HK-2 (cell line): ENCODE results near the gene PALLD.
A peak's percentile ranks its signal among the peaks of the same experiment; 100 is the strongest.

ENCODE experiments used
- DNase-seq: peaks from one replicate; pipeline ENCODE4 v3.0.0-alpha.2; 2018; ENCODE audit not compliant: unreplicated experiment

Gene PALLD

DNA sequence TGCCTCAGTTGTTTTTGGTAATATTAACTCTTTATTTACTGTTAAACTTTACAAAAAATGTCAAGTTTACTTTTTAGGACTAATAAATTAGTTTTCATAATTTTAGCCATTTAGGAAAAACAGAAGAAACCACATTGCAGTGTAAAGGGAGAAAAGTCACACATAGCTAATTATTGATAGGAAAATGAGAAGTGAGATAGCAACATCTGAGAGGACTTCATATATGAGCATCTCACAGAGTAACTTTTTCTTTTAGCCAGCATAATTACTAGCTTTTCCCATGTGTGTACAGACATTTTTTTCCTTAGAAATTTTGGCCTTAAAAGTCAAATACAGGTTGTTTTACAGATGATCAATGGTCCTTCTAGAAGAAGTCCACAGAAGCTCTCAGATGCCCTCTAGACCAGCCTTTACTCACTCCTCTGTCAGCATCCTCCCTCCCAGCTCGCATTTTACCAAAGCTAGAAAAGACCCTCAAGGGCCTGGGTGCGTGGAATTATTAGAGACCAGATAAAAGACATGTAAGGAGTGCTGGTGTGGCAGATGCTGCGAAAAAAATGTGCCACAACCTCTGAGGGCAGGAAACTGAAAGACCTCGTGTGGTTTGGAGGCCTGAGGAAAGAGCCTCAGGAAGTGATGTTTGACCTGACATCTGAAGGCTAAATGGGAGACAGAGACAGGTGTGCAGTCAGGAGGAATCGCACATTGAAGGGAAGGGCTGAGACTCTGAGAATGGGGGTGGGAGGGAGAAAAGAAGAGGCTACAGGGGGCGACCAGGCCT lies 356.3 kb downstream of the PALLD start:
- DNase-seq, result no peak

DNA sequence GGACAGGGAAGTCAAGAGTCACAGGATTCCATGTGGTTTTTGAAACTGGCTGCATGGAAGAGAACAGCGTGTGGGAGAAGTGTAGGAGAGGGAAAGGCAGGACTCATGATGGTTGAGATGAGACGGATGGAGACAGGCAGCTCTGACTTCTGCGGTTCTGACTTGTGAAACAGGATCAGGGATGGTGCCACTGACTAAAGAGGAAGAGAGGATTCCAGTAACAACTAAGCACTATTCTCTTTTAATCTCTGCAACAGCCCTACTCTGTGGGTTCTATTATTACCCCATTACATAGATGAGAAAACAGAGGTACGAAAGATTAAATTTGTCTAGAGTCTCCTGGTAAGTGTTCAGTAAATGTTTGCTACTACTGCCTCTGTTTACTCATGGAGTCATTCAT lies 356.9 kb downstream of the PALLD start:
- no peak for DNase-seq

DNA sequence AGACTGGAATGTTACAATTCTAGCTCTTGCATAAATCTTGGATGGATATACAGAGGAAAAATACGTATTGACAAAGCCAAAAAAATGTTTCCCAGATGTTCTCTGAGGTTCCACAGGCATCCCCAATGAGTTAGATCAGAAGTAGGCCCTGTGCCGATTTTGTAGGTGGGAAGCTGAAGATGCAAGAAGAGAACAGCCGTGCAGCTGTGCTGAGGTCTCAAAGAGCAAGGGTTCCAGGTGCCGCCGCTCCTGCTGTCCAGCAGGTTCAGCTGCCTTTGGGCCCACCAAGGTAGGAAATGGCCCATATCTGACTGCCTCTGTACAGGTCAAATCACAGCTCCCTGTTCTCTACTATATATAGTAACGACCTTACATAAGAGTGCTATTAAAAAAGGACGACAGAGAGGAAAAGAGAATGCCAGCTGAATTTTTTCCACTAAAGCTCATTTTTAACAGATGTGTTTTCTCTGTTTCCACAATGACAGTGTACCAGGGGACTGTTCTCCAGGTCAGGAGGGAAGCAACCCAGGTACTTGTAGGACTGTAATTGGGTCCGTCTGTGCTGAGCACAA lies 357.6 kb downstream of the PALLD start:
- DNase-seq, result no peak

DNA sequence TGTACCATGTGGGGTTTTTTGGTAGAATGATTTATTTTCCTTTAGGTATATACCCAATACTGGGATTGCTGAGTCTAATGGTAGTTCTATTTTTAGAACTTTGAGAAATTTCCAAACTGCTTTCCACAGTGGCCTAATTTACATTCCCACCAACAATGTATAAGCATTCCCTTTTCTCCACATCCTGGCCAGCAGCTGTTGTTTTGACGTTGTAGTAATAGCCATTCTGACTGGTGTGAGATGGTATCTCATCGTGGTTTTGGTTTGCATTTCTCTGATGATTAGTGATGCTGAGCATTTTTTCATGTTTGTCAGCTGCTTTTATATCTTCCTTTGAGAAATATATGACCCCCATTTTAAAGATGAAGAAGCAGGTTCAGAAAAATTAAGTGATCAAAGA lies 359.5 kb downstream of the PALLD start:
- DNase-seq, result no peak

DNA sequence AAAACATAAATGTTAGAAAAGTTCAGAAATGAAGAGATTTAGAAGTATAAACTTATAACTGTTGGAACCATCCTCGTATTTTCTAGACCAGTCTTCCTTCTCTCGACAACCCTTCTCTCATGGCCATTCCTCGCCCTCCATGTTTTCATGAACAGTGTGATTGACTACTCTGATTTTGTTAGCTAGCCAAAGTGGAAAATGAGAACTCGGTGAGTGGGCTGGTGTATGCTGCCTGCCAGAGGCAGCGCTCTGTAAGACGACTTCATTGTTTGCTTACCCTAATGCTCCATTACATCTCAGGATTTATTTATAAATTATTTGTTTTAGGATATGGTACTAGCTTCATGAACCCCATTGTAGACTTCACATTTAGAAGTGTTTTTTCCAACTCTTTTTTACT lies 360.2 kb downstream of the PALLD start:
- DNase-seq, result no peak

DNA sequence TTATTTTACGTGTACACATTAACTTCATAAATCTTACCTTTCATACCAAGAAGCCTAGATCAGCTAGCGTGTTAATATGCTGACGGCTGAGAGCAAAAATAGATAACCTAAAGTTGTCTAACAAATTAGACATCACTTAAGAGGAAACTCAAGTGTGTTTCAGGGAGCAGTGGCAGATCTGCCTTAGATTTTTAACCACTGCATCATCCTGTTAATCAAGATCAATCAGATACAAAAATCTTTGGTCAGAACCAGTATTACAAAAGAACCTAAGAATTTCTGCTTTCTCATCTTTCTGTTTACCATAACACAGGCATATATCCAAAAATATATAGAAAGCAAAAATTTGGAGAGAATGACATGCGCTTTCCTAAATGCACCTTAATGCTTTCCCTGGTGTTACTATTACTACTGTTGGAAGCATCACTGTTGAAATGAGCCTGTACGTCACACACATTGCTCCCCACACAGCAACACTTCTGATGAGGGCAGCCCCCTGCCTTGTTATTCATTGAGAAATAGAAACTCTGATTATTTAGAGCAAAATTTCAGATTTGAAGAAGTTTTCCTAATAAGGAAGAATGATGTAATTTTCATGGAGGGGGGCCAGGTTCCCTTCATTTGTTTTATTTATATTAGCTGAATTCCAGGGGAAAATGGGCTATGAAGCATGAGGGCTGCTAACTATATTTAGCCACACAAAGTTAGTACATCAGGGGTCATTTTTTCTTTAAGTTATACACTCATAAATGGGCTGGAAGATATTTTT lies 360.9 kb downstream of the PALLD start:
- DNase-seq, result no peak

DNA sequence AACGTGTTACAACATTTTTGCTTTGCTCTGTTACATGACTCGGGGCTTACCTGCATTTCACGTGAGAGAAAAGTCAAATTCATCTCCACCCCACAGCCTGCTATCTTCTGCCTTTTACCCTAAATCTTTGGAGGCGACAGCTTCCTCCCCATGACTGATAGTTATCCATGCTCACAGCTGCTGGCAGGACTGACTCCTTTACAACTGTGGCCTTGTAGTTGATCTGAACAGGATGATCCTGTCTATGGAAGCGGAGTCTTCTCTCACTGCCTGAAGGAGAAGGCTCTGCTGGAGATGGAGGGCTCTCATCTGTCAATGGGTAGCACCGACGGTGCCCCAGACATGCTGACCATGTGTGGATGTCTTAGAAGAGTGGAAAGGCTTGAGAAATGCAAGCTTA lies 362.2 kb downstream of the PALLD start:
- no peak for DNase-seq

DNA sequence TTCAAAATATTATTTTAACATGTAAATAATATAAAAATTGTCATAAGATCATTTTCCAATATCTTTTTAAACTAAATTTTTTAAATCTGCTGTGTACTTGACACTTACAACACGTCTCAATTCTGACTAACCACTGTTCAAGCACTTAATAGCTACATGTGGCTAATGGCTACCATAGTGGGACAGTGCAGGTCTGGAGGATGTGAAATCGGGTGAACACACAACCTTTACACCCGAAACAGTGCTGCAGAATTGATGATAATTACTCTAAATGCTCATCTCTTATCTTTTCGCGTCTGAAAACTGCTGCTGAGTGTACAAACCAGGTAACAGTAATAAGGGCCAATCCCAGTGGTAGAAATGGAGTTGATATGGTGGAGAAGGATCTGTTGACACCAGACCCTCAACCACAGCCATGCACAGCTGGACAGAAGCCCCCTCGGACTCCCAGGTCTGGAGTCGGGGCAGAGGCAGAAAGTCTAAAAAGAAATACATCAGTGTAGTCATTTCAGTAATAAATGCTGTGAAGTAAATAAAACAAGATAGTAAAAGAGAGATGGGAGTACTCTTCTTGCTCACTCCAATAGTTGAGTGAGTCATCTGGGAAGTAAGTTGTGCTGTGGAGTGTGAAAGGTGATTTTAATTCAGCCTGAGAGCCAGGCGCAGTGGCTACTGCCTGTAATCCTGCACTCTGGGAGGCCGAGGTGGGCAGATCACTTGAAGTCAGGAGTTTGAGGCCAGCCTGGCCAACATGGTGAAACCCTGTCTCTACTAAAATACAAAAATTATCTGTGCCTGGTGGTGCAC lies 363.2 kb downstream of the PALLD start:
- DNase-seq, result peak; percentile 32

DNA sequence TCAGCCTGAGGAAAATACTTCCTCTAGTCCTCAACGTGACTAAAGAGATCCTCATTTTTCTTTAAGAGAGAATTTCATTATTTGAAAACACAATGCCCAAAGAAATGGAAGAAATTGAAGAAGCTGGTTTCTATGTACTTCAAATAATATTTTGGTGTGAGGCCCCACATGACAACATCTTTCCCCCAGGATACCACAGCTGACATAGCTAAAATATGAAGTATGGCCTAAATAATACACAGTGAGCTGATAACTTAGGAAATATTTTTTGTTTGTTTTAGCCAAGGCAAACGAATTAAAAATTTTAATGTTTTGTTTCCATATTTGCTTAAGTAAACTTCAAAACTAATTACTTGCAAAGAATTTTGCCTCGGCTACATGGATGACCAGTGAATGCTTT lies 364.0 kb downstream of the PALLD start:
- no peak for DNase-seq

DNA sequence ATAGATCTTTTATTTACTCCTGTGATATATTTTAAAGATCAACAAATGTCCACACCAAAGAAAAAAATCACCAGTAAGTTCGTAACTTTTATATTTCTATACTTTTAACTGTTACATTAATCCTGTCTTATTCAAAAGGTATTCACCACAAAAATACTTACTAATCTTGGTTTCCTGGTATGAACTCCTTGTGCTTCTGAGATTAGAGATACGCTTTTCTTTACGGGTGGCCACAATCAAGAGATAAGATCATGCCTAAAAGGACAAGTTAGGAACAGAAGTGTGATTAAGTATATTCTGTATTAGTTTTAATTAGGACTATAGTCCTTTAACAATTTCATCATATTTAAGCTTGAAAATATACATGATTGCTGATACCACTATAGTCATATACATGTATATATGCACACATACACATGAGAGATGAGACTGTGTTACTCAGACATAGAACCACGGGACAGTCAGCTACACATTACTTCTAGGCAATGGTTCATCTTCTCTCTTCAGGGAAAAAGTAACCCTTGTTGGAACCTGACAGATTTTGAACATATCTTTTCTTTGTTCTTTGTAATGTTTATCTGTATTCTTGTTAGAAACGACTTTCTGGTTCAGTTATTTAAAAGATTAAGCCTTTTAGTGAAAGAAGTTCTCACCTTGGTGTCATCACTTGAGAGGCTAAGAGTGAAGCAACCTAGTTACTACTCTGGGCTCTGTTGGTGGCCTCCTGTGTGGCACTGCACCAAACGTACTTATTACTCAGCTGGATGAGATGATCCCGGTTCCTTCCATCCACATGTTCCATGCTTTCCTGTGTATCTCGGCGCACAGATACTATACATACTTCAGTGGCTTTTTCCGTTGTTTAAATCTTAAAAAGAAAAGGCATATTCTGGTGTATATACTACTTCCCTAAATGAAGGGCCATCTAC lies 367.1 kb downstream of the PALLD start:
- no peak for DNase-seq

DNA sequence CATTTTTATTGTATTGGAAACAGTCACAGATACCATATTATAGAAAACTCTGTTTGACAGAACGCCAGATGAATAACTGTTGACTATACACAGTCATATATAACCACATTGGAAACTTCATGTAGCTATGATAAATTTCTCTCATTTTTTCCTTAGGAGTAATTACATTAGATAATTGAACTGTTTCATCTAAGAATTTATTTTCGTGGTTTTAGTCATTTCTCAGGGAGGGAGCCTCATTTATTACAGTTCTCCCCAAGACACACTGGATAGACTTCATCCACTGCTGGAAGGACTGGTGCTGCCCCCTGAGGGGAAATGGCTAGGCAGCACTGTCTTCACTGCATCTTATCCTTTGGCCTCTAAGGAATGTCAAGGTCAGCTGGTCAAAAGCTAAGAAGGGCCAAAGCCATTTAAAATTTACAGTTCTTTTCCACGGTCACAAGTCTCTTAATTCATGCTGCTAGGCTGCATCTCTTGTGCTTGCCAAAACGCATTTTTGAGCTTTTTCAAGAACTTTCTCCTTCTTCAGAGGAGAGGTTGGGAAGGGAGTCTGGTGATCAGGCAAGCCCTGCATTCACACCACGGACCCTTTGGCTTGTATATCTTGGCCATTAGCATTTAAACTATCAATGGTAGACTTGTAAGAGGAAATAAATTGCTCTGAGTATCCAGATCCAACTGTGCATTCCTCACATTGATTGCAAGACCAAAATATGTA lies 368.1 kb downstream of the PALLD start:
- no peak for DNase-seq

DNA sequence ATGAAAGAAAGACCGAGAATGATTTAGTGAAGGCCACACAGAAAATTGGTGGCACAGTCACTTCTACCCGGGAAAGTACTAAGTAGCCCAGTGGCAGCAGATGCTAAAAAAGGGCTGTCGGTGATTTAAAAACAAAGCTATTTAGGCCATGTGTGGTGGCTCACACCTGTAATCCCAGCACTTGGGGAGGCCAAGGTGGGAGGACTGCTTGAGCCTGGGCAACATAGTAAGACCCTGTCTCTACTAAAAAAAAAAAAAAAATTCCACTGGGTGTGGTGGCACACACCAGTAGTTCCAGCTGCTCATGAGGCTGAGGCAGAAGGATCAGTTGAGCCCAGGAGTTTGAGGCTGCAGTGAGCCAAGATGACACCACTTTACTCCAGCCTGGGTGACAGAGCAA lies 369.0 kb downstream of the PALLD start:
- no peak for DNase-seq

DNA sequence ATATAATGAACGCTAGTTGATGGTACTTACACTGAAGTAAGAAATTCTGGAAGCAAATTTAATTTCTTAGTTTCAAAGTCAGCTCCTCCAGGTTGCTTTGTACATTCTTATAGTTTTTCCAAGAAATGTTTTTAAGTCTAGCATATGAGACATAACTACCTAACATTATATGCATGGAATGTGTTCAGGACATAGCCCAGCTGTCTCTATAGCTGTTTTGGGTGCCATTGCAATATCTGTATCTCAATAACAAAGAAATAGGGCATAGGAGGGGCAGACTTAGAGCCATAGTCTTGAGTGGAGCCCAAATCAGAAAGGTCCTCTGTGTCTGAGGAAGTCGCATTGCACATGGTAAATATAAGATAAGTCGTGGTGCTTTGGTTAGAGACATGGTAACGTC lies 369.8 kb downstream of the PALLD start:
- no peak for DNase-seq

DNA sequence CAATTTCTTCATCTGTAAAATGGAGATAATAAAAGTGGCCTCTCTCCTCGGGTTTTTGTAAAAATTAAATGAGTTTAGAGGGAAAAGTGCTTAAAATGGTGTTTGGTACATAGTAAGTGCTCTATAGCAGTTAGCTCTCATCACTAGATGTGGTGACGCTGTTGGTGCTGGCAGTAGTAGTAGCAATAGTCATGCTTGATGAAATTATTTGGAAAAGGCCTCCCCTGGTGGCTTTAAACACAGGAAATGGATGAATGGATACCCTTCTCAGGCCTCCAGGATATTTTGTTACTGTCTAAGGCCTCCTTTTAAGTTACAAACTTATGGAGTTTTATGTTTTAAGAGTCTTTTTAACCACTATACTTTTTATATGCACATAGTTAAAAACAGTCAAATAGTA lies 370.3 kb downstream of the PALLD start:
- DNase-seq, result no peak

DNA sequence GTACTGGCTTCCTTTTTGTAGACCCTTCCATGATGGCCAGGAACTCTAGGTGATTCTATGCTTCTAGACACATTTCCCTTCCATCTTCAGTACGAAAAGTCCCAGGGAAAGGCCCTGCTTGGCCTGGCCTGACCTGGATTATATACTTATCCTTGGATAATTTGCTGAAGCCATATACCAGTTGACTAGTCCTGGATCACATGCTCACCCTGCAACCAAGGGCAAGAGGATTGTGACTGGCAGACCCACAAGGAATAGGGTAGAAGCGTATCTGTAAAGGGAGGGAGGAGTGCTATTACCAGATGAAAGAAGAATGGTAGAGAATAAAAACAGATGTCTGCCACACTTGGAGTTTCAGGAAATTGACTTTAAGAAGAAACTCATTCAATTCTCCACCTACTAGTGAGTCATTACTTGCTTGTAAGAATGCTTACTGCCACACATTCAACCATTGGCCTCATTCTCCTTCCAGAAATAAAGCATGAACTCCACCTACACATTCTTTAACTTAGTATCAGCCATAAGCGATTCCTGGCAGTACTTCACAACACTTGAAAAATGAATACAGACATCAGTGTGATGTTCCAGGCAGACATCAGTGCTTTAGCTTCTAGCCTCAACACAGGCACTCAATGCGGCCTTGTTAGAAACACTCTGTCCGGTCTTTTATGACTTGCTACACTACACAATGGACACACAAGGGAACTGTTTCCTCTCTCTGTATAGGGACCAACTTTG lies 371.4 kb downstream of the PALLD start:
- no peak for DNase-seq

DNA sequence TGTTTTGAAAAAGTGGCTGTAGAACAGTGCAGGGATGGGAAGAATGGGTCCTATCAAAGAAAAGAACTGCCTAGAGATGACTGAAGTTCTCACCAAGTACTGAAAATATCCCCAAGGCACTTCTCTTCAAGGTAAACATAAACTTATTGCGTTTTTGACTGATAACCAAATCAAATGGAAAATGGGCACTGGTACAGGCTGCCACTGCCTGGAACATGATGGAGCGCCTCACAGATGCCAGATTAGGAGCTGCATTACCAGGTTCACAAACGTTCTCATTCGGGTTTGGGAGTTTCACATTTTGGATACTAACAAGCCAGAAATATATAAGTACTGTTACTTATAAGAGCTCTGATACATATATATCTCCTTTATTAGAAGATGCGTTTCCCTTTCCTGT lies 371.9 kb downstream of the PALLD start:
- DNase-seq, result no peak

DNA sequence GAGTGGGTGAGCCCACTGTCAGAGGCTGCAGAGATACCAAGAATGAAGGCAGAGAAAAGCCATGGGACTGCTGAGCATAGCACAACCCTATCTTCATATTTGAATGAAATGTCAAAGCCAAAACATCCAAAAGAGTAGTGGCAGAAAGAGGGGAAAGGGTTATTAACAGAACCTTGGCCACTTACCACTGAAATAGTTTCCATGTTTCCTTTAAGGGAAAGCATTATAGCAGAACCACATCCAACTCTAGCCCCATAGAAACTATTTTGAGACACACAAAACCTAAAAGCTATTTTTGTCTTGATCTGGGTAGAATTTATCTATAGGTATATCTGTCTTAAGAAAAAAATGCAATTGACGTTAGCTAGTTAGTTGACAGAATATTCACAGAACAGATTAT lies 373.2 kb downstream of the PALLD start:
- DNase-seq, result no peak

DNA sequence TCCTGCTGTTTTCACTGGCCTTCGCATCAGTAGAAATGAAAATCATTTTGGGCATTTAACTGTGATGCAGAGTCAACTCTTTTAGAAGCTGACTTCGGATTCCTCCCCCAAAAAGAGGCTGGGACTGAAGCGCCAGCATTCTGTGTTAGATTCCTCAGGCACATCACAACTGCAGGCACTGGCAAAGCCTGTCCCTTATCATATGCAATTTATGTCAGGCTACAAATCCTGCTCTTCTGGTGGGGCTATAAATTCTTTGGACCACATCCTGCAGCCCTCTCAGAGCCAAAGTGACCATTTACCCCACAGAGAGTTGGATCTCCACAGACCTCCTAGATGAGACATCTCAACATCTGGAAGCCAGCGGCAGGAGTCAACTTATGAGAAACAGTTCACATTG lies 374.8 kb downstream of the PALLD start:
- no peak for DNase-seq

DNA sequence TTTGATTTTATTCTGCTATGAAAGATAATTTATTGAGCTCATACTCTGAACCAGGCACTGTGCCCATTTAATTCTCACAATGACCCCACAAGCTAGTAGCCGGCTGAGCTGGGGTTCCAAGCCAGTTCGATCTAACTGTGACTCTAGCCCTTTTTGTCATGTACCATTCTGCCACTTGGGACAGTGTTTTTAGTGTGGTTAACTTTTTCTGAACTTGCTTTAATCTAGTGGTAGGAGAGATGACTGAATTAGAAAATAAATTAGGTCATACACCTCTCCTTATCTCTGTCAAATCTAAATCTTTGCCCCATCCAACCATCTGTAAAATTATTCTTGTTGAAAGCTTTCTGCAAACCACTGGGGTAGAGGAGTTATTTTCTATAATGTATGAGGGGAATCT lies 377.2 kb downstream of the PALLD start:
- DNase-seq, result no peak

DNA sequence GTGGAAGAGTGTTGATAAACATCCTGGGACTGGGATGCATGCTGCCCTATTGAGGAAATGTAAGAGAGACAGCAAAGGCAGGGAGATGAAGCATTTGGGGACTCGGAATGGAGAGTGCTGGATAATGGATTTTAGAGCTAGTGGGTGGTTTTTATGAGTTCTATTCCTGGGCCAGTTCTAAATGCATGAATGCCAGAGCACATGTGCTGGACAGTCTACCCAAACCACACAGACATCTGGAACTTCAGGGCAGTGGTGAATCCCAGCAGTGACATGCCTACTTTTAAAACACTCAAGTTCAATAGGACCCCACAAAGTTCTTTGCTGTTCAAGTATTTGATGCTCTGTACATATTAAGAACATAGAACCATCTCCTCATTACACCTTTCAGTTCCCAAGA lies 379.3 kb downstream of the PALLD start:
- no peak for DNase-seq
